Osteoblast (primary cell): Measurements from ENCODE around the gene CCDC60. TPM values are rescaled to one million over a fixed set of nuclear protein-coding genes. Genes with fewer than 3 reads are reported as not detected.

Experiments
- DNase-seq: peaks from one replicate; pipeline ENCODE4 v3.0.0; 2011; ENCODE audit warnings: low spot score, mixed read lengths; ENCODE audit not compliant: insufficient read length; ENCODE audit errors: missing footprints
- H2AFZ ChIP-seq: 2 replicates; pipeline ENCODE4 v1.6.0; 2011; ENCODE audit warnings: mild to moderate bottlenecking, low read length
- H3K27ac ChIP-seq: 2 replicates; pipeline ENCODE4 v1.5.1; 2011; ENCODE audit warnings: mild to moderate bottlenecking, low read depth, low read length, moderate library complexity
- H3K27me3 ChIP-seq: 2 replicates; pipeline ENCODE4 v1.6.0; 2012; ENCODE audit warnings: mild to moderate bottlenecking, control low read depth, inconsistent platforms, low read length, moderate library complexity; ENCODE audit not compliant: insufficient read depth
- H3K36me3 ChIP-seq: 2 replicates; pipeline ENCODE4 v1.5.1; 2011; ENCODE audit warnings: mild to moderate bottlenecking, low read length, control low read depth, moderate library complexity; ENCODE audit not compliant: insufficient read depth
- H3K4me1 ChIP-seq: 2 replicates; pipeline ENCODE4 v1.5.1; 2011; ENCODE audit warnings: mild to moderate bottlenecking, low read length, control low read depth, moderate library complexity; ENCODE audit not compliant: insufficient read depth
- H3K4me2 ChIP-seq: 2 replicates; pipeline ENCODE4 v1.6.0; 2011; ENCODE audit warnings: mild to moderate bottlenecking, low read length; ENCODE audit not compliant: insufficient read depth
- H3K4me3 ChIP-seq: fragments of 200-600 bp; sonication (generic); 3 replicates; pipeline ENCODE4 v1.5.1; 2012; ENCODE audit warnings: mild to moderate bottlenecking, low read length, inconsistent platforms; ENCODE audit not compliant: insufficient read depth
- H3K79me2 ChIP-seq: 2 replicates; pipeline ENCODE4 v1.6.0; 2012; ENCODE audit warnings: mild to moderate bottlenecking, low read length, control low read depth, inconsistent platforms; ENCODE audit not compliant: insufficient read depth
- H3K9me3 ChIP-seq: 2 replicates; pipeline ENCODE4 v1.5.1; 2011; ENCODE audit warnings: low read depth, low read length, control low read depth
- H4K20me1 ChIP-seq: 2 replicates; pipeline ENCODE4 v1.6.0; 2012; ENCODE audit warnings: mild to moderate bottlenecking, low read length, control low read depth; ENCODE audit not compliant: insufficient read depth
- total RNA-seq: library from RNA; depleted of rRNA; stranded (reverse); fragments of >200 nt; gene quantifications from 2 replicates; pipeline ENCODE4 v1.2.3, GENCODE V29; 2012
- TF ChIP-seq, protein P1 (sequence below): IDR thresholded peaks from 2 replicates; pipeline ENCODE4 v1.5.1; 2011; ENCODE audit warnings: mild to moderate bottlenecking, low read depth, low read length, moderate library complexity; ENCODE audit errors: extremely low read depth

The CCDC60 gene
- total RNA-seq, 1 donor: not detected

DNA sequence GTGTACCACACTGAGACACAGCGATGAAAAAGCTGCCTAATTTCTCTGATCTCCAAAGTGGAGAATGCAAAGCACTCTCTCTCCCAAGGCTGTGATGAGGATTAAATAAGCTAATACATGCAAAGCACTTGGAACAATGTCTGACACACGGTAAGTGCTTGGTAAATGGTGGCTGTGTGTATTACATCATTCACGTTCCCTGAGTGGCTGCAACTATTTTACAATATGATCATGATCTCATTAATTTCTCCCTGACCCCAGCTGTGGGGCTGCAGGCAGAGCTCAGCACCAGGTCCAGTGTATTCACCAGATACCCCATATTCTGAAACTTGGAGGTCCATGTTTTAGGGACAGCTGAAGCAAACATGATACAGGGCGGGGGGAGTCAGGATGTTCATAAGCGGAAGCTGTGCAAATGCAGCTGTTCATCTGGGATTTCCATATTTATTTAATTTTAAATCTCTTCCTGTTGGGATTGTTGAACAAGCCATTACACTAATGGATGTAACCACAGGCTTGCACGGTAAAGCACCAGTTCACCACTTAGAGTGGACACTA, 106.4 kb downstream of the CCDC60 start:
- Histone ChIP-seq H3K9me3 (no peaks in the 10 kb centered on the region), H3K4me3 (no peak overlapping the region), H2AFZ (no peak overlapping the region), H3K27ac (no peak overlapping the region), H3K79me2 (no peaks in the 10 kb centered on the region), H3K36me3 (no peaks in the 10 kb centered on the region), H3K4me1 (no peaks in the 10 kb centered on the region), H3K4me2 (no peak overlapping the region), H3K27me3 (no peaks in the 10 kb centered on the region), H4K20me1 (no peaks in the 10 kb centered on the region)
- DNase-seq: no peak
- TF ChIP-seq, protein P1, sequence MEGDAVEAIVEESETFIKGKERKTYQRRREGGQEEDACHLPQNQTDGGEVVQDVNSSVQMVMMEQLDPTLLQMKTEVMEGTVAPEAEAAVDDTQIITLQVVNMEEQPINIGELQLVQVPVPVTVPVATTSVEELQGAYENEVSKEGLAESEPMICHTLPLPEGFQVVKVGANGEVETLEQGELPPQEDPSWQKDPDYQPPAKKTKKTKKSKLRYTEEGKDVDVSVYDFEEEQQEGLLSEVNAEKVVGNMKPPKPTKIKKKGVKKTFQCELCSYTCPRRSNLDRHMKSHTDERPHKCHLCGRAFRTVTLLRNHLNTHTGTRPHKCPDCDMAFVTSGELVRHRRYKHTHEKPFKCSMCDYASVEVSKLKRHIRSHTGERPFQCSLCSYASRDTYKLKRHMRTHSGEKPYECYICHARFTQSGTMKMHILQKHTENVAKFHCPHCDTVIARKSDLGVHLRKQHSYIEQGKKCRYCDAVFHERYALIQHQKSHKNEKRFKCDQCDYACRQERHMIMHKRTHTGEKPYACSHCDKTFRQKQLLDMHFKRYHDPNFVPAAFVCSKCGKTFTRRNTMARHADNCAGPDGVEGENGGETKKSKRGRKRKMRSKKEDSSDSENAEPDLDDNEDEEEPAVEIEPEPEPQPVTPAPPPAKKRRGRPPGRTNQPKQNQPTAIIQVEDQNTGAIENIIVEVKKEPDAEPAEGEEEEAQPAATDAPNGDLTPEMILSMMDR: no peak

DNA sequence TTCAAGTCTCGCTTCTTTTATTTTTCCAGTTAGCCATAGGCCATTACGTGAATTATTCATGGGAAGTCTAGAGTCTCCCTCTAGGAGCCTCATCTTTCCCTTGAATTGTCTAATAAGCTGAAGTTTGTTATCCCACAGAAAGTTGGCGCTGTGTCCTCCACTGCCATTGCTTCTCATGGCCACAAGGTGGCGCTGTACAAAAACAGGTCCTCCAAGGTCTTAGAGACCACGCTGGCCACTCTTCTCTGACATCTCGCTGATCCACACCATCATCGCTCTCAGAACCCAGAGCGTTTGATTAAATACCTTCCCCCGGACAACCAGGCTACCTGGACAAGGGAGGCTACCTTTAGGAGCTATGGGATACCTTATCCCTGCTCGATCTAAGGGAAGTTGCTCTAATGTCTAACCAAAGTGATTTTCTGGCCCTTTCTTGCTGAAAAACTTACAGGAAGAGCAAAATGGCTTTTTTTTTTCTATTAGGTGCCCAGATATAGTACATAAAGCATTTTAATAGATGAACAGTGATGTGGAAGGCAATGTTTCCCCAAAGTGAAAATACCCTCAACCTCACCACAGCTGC, 110.0 kb downstream of the CCDC60 start:
- H3K27me3 ChIP-seq: no peaks in the 10 kb centered on the region
- H3K4me3 ChIP-seq: no peak overlapping the region
- H3K9me3 ChIP-seq: no peaks in the 10 kb centered on the region
- no peaks in the 10 kb centered on the region for H3K36me3 ChIP-seq
- no peak overlapping the region for H3K27ac ChIP-seq
- H4K20me1 ChIP-seq: no peaks in the 10 kb centered on the region
- H2AFZ ChIP-seq: no peak overlapping the region
- no peak overlapping the region for H3K4me2 ChIP-seq
- DNase-seq: peak; percentile 66
- TF ChIP-seq, protein P1: peak; percentile 82
- H3K79me2 ChIP-seq: no peaks in the 10 kb centered on the region
- H3K4me1 ChIP-seq: no peaks in the 10 kb centered on the region

DNA sequence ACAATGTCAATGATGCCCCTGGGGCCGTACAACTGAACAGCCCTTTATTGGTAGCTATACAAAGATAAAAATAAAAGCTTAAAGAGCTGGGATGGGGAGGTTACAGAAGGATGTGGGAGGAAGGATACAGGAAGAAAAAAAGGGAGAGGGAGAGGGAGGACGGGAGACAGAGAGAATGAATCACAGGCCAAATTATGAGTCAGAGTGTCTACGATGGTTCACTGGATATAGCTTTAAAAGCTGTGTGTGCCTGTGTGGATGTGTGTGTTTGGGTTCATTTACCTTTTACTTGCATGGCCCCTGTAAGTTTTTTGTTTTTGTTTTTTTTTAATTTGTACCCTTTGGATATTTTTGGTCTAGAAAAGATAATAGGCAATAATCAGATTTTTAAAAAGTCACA, 111.9 kb downstream of the CCDC60 start:
- Histone ChIP-seq H4K20me1 (no peaks in the 10 kb centered on the region), H3K79me2 (no peaks in the 10 kb centered on the region), H3K36me3 (no peaks in the 10 kb centered on the region), H3K4me1 (no peaks in the 10 kb centered on the region), H3K27ac (no peak overlapping the region), H2AFZ (no peak overlapping the region), H3K9me3 (no peaks in the 10 kb centered on the region), H3K27me3 (no peaks in the 10 kb centered on the region), H3K4me3 (no peak overlapping the region), H3K4me2 (no peak overlapping the region)
- TF ChIP-seq, protein P1: no peak
- DNase-seq: peak; percentile 31

DNA sequence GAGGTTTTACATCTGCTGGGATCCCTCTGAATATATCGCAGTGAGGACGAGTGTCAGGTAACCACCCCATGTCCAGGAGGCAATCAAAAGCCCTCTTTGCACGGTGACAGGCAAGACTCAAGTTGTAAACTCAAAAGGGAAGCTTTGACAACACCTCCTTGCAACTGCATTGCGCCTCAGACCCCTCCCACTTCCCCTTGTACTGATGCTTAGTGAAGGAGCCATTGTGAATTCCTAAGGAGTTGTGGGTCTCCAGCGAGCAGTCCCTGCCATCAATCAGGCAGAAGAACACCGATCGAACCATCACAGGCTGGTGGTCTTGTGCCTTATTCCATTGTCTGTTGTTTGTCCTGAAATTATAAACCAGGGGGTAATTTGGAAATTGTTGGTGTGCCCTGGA, 112.6 kb downstream of the CCDC60 start:
- no peaks in the 10 kb centered on the region for H3K36me3 ChIP-seq
- no peaks in the 10 kb centered on the region for H3K4me1 ChIP-seq
- no peaks in the 10 kb centered on the region for H3K27me3 ChIP-seq
- H2AFZ ChIP-seq: no peak overlapping the region
- no peak overlapping the region for H3K4me2 ChIP-seq
- TF ChIP-seq, protein P1: no peak
- DNase-seq: no peak
- no peak overlapping the region for H3K4me3 ChIP-seq
- H4K20me1 ChIP-seq: no peaks in the 10 kb centered on the region
- H3K9me3 ChIP-seq: no peaks in the 10 kb centered on the region
- no peak overlapping the region for H3K27ac ChIP-seq
- H3K79me2 ChIP-seq: no peaks in the 10 kb centered on the region
